ENCODE results near the gene GIPC3.
"Not testable (repeated sequence)": the region's sequence is repeated elsewhere in the genome, so short reads cannot be mapped to it uniquely, and the experiment has no call there.

GIPC3 gene

DNA sequence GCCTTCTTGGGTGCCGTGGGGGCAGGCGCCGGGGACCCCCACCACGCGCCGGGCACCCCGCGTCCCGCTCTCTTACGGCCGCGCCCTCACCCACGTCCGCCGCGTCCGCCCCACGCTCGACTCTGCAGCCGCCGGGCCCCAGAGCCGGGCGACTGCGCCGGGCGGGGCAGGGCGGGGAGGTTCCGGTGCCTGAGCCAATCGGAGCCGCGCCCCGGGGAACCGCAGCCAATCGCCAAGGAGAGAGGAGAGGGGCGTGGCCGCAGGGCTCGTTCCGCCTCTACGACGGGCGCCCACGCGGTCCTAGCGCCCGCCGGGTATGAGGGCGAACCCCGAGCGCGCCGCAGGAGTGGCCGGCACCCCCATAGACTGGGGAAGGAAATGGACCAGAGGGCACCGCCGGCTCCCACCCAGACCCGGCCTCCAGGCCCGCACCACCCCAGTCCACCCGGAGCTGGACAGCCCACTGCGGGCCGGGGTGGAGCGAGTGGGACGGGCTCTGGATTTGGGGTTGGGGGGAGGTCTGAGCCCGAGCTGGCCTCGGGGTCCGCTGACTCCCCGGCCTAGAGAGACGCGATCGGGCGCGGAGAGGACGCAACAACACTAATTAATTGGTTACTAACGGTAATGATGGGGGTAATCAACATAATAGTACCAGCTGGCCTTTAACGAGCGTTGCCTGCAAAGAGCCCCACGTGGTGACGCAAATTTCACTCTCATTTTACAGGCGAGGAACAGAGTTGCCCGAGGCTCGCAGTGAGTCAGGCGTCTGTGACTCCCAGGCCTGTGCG, 27.6 kb upstream of the GIPC3 start, which contains the start of gene MFSD12:
MFSD12 (minus strand) TSS at position 126 of the 788 bp plus-strand sequence. CDS start 183 bp downstream, outside the sequence.
- peak; percentile 92 to 97 for DNase-seq
- TF ChIP-seq, protein P1, sequence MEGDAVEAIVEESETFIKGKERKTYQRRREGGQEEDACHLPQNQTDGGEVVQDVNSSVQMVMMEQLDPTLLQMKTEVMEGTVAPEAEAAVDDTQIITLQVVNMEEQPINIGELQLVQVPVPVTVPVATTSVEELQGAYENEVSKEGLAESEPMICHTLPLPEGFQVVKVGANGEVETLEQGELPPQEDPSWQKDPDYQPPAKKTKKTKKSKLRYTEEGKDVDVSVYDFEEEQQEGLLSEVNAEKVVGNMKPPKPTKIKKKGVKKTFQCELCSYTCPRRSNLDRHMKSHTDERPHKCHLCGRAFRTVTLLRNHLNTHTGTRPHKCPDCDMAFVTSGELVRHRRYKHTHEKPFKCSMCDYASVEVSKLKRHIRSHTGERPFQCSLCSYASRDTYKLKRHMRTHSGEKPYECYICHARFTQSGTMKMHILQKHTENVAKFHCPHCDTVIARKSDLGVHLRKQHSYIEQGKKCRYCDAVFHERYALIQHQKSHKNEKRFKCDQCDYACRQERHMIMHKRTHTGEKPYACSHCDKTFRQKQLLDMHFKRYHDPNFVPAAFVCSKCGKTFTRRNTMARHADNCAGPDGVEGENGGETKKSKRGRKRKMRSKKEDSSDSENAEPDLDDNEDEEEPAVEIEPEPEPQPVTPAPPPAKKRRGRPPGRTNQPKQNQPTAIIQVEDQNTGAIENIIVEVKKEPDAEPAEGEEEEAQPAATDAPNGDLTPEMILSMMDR (IDR thresholded peaks at IDR 0.05), result no peak
- Histone ChIP-seq H3K4me1 (peaks cover 0 to 22% (median 19%) of the 10 kb centered on the region in 4 donors), H3K36me3 (no peaks in the 10 kb centered on the region), H3K27ac (peak within 1 kb of the TSS; percentile 79 to 82), H3K27me3 (no peaks in the 10 kb centered on the region), H3K4me3 (peak within 1 kb of the TSS; percentile 74 to 95), H3K9me3 (no peaks in the 10 kb centered on the region)
- intact Hi-C loops (cut with DNase I; ENCODE audit: low total_unique reads), result no loop called here

DNA sequence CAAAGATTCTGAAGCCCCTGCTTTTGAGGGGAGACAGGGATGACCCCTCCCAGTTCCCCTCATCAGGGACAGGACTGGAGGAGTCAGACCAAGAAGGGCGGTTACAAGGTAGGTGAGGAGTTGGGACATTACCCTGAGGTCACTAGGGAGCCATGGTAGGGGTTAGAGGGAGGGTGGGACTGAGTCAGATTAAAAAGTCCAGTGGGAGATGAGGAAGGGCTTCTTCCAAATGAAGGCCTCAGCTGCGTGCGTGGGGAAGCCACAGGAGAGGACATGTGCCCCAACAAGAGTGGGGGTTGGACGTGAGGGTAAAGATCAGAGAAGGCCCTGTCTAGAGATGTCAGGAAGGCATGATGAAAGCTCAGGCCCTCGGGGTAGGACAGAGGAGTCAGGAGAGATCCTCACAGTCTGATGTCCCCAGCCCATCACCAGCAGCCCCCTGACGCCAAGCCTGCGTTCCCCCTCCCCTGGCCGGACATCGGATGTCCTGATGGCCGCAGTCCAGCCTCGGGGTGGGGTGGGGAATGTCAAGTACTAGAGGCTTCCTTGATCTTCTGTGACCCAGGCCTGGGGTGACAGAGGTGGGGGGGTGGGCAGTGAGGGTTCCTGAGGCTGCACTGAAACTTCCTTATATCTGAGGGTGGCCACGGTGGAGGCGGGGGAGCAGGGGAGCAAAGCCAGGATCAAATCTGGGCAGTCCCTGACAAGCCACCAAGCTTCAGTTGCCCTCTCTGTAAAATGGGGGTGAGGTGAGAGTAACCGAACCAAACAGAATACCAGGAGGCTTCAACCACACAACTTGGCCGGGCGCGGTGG, 21.4 kb upstream of the GIPC3 start:
- Histone ChIP-seq H3K27ac (no peak overlapping the region), H3K9me3 (no peaks in the 10 kb centered on the region), H3K27me3 (no peaks in the 10 kb centered on the region), H3K36me3 (no peaks in the 10 kb centered on the region), H3K4me1 (no peaks in the 10 kb centered on the region), H3K4me3 (no peak overlapping the region)
- no peak for DNase-seq
- TF ChIP-seq, protein P1 (IDR thresholded peaks at IDR 0.05), result no peak
- intact Hi-C loops (cut with DNase I; ENCODE audit: low total_unique reads), result no loop called here

DNA sequence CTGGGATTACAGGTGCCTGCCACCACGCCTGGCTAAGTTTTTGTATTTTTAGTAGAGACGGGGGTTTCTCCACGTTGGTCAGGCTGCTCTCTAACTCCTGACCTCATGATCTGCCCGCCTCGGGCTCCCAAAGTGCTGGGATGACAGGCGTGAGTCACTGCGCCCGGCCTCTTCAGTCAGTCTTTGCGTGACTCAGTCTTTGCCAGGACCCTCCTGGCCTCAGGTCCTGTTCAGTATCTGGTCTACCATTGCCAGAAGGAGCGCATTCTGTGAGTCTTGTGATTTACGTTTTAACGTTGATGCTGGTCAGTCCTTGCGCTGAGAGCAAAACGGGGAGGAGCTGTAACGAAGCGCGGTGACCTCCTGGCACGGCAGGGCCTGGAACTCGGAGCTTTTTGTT, 20.1 kb upstream of the GIPC3 start:
- Histone ChIP-seq H3K4me3 (no peak overlapping the region), H3K9me3 (no peaks in the 10 kb centered on the region), H3K36me3 (no peaks in the 10 kb centered on the region), H3K27me3 (no peaks in the 10 kb centered on the region), H3K4me1 (no peaks in the 10 kb centered on the region), H3K27ac (no peak overlapping the region)
- intact Hi-C loops (cut with DNase I; ENCODE audit: low total_unique reads), result no loop called here
- DNase-seq, result no peak
- TF ChIP-seq, protein P1 (IDR thresholded peaks at IDR 0.05), result no peak

DNA sequence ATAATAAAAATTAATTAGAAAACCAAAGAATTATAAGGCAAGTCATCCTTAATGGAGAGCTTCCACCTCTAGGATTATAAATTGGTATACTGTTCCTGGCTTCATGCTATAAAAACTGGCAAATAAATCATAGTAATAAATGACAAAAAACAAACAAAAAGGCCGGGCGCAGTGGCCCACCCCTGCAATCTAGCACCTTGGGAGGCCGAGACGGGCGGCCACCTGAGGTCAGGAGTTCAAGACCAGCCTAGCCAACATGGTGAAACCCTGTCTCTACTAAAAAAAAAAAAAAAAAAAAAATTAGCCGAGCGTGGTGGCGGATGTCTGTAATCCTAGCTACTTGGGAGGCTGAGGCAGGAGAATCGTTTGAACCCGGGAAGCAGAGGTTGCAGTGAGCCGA, 15.2 kb upstream of the GIPC3 start:
- H3K4me1 ChIP-seq, result peaks cover 5 to 24% (median 17%) of the 10 kb centered on the region in 4 donors
- H3K4me3 ChIP-seq; DNase-seq; H3K27me3 ChIP-seq; intact Hi-C loops (cut with DNase I; ENCODE audit: low total_unique reads); H3K36me3 ChIP-seq; H3K27ac ChIP-seq; H3K9me3 ChIP-seq: not testable (repeated sequence)

DNA sequence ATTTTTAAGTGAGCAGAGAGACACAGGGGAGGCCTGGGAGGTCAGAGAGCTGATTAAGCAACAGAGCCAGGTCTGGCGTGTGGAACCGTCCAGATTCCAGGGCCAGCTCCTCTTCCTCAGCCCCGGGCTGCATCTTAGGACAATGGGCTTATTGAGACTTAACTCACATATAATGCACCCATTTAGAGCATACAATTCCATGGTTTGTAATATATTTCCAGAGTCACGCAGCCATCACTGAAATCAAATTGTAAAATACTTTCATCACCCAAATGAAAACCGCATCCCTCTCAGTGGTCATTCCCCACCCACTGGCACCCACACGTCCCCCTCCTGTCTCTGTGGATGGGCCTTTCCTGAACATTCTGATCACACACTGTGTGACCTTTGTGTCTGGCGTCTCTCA, 14.7 kb upstream of the GIPC3 start:
- no peak for DNase-seq
- intact Hi-C loops (cut with DNase I; ENCODE audit: low total_unique reads), result no loop called here
- Histone ChIP-seq H3K4me1 (peaks cover 5 to 25% (median 19%) of the 10 kb centered on the region in 4 donors), H3K36me3 (peaks cover 0 to 9% (median 0%) of the 10 kb centered on the region in 3 donors), H3K27ac (no peak overlapping the region), H3K9me3 (no peaks in the 10 kb centered on the region), H3K27me3 (no peaks in the 10 kb centered on the region), H3K4me3 (no peak overlapping the region)
- TF ChIP-seq, protein P1 (IDR thresholded peaks at IDR 0.05), result no peak
